HEK293T (cell line): Measurements from ENCODE around the gene DOK7.

Experiments used
- CTBP1 ChIP-seq: fragments of 450-650 bp; IDR thresholded peaks from 2 replicates; pipeline ENCODE4 v1.6.1; 2016; ENCODE audit warnings: borderline replicate concordance
- ELF4 ChIP-seq: fragments of 450-650 bp; IDR thresholded peaks from 2 replicates; pipeline ENCODE4 v1.6.1; 2017; ENCODE audit warnings: antibody characterized with exemption
- FOXA1 ChIP-seq: fragments of 450-650 bp; IDR thresholded peaks from 2 replicates; pipeline ENCODE4 v1.6.1; 2016; ENCODE audit warnings: mild to moderate bottlenecking
- FOXK2 ChIP-seq: fragments of 450-650 bp; IDR thresholded peaks from 2 replicates; pipeline ENCODE4 v1.6.1; 2016; ENCODE audit warnings: mild to moderate bottlenecking
- FOXM1 ChIP-seq: fragments of 450-650 bp; IDR thresholded peaks from 2 replicates; pipeline ENCODE4 v1.6.1; 2017; ENCODE audit warnings: mild to moderate bottlenecking, borderline replicate concordance
- L3MBTL2 ChIP-seq: fragments of 450-650 bp; conservative IDR thresholded peaks from 2 replicates; pipeline ENCODE4 v1.6.1; 2016; ENCODE audit warnings: mild to moderate bottlenecking
- PKNOX1 ChIP-seq: fragments of 450-650 bp; IDR thresholded peaks from 2 replicates; pipeline ENCODE4 v1.6.1; 2016
- SP1 ChIP-seq: fragments of 450-650 bp; IDR thresholded peaks from 2 replicates; pipeline ENCODE4 v1.6.1; 2017

GRCh38 chr4:3475713-3476260 is 12.7 kb downstream of the DOK7 start:
- TF ChIP-seq FOXM1 (no peak), L3MBTL2 (no peak), PKNOX1 (no peak), FOXK2 (no peak), SP1 (no peak), FOXA1 (no peak), ELF4 (no peak), CTBP1 (no peak)
